HEK293 (cell line): Measurements from ENCODE around the gene MAML2.

Source experiments
- CTCF ChIA-PET: fragments of 350-600 bp; formaldehyde crosslinking; extraction: SDS; loops from one replicate; lab custom pipeline; 2021; ENCODE audit warnings: antibody characterized with exemption; lab: Yijun Ruan, JAX
- POLR2A ChIA-PET: fragments of 300-600 bp; formaldehyde crosslinking; extraction: SDS; loops from one replicate; lab custom pipeline; 2020; ENCODE audit warnings: antibody characterized with exemption, inconsistent platforms; lab: Yijun Ruan, JAX
- H3K27ac ChIP-seq: fragments of 200-500 bp; sonication (Bioruptor generic); 2 replicates; pipeline ENCODE4 v1.5.1; 2014; ENCODE audit warnings: low read depth, low read length, control low read depth, inconsistent platforms; ENCODE audit errors: extremely low read depth
- H3K36me3 ChIP-seq, 2 experiments: fragments of 200-500 bp in 1 of 2; sonication (Bioruptor generic) in 1 of 2; 1 replicate in 1 of 2; 2 replicates in 1 of 2; pipeline ENCODE4 v1.5.1; 2014 to 2017; ENCODE audit warnings: inconsistent platforms in 2 of 2, low read length in 2 of 2; ENCODE audit not compliant: control insufficient read depth in 2 of 2, insufficient read depth in 1 of 2
- H3K4me1 ChIP-seq: fragments of 200-500 bp; sonication (Bioruptor generic); 2 replicates; pipeline ENCODE4 v1.5.1; 2014; ENCODE audit warnings: mild to moderate bottlenecking, low read length, inconsistent platforms; ENCODE audit not compliant: control insufficient read depth, insufficient read depth
- H3K4me3 ChIP-seq: 2 replicates; pipeline ENCODE4 v1.5.1; 2011; ENCODE audit warnings: low read depth, mild to moderate bottlenecking, control low read depth, low read length, moderate library complexity
- H3K9me3 ChIP-seq: fragments of 200-500 bp; sonication (Bioruptor generic); 2 replicates; pipeline ENCODE4 v1.5.1; 2014; ENCODE audit warnings: low read depth, low read length, inconsistent platforms; ENCODE audit not compliant: control insufficient read depth, insufficient read depth
- BCL6B ChIP-seq: fragments of 450-650 bp; formaldehyde crosslinking; IDR thresholded peaks from 2 replicates; pipeline ENCODE4 v1.5.1; 2017; ENCODE audit warnings: missing biosample characterization, missing genetic modification characterization
- EGR2 ChIP-seq: fragments of 450-650 bp; formaldehyde crosslinking; IDR thresholded peaks from 2 replicates; pipeline ENCODE4 v1.5.1; 2016; ENCODE audit warnings: low read depth, missing biosample characterization, missing genetic modification characterization
- INSM2 ChIP-seq: fragments of 450-650 bp; formaldehyde crosslinking; IDR thresholded peaks from 2 replicates; pipeline ENCODE4 v1.5.1; 2016; ENCODE audit warnings: missing biosample characterization, missing genetic modification characterization
- KLF9 ChIP-seq: fragments of 450-650 bp; formaldehyde crosslinking; IDR thresholded peaks from 2 replicates; pipeline ENCODE4 v1.5.1; 2016; ENCODE audit warnings: missing biosample characterization, missing genetic modification characterization, low read depth
- PRDM2 ChIP-seq: fragments of 450-650 bp; formaldehyde crosslinking; IDR thresholded peaks from 2 replicates; pipeline ENCODE4 v1.5.1; 2016; ENCODE audit warnings: missing biosample characterization, missing genetic modification characterization, borderline replicate concordance
- TCF7L2 ChIP-seq: IDR thresholded peaks from 2 replicates; pipeline ENCODE4 v1.6.1; 2011; ENCODE audit warnings: low read depth, mild to moderate bottlenecking, inconsistent platforms, low read length, moderate library complexity, borderline replicate concordance
- ZBTB1 ChIP-seq: fragments of 450-650 bp; formaldehyde crosslinking; IDR thresholded peaks from 2 replicates; pipeline ENCODE4 v1.5.1; 2016; ENCODE audit warnings: missing biosample characterization, missing genetic modification characterization
- ZFP41 ChIP-seq: fragments of 450-650 bp; formaldehyde crosslinking; IDR thresholded peaks from 2 replicates; pipeline ENCODE4 v1.5.1; 2016; ENCODE audit warnings: missing biosample characterization, missing genetic modification characterization, borderline replicate concordance
- ZNF121 ChIP-seq: fragments of 450-650 bp; formaldehyde crosslinking; IDR thresholded peaks from 2 replicates; pipeline ENCODE4 v1.5.1; 2016; ENCODE audit warnings: missing biosample characterization, missing genetic modification characterization
- ZNF2 ChIP-seq: fragments of 450-650 bp; formaldehyde crosslinking; IDR thresholded peaks from 2 replicates; pipeline ENCODE4 v1.5.1; 2016; ENCODE audit warnings: missing biosample characterization, missing genetic modification characterization
- ZNF580 ChIP-seq: fragments of 450-650 bp; formaldehyde crosslinking; IDR thresholded peaks from 2 replicates; pipeline ENCODE4 v1.5.1; 2016; ENCODE audit warnings: missing biosample characterization, missing genetic modification characterization
- ZNF626 ChIP-seq: fragments of 450-650 bp; sonication (Bioruptor Pico); formaldehyde crosslinking; IDR thresholded peaks from 2 replicates; pipeline ENCODE4 v1.5.1; 2018; ENCODE audit warnings: missing biosample characterization, missing genetic modification characterization, inconsistent platforms
- ZNF701 ChIP-seq: fragments of 450-650 bp; formaldehyde crosslinking; IDR thresholded peaks from 2 replicates; pipeline ENCODE4 v1.5.1; 2016; ENCODE audit warnings: missing biosample characterization, missing genetic modification characterization
- ZNF747 ChIP-seq: fragments of 450-650 bp; formaldehyde crosslinking; IDR thresholded peaks from 2 replicates; pipeline ENCODE4 v1.5.1; 2016; ENCODE audit warnings: missing biosample characterization, missing genetic modification characterization
- ZNF776 ChIP-seq: fragments of 450-650 bp; formaldehyde crosslinking; IDR thresholded peaks from 2 replicates; pipeline ENCODE4 v1.5.0; 2017; ENCODE audit warnings: missing biosample characterization, missing genetic modification characterization, borderline replicate concordance
- ZSCAN30 ChIP-seq: fragments of 450-650 bp; IDR thresholded peaks from 2 replicates; pipeline ENCODE4 v1.5.1; 2018; ENCODE audit warnings: missing biosample characterization, mild to moderate bottlenecking, missing genetic modification characterization, moderate library complexity
- ZSCAN4 ChIP-seq: fragments of 450-650 bp; formaldehyde crosslinking; IDR thresholded peaks from 2 replicates; pipeline ENCODE4 v1.5.1; 2017; ENCODE audit warnings: missing biosample characterization, missing genetic modification characterization

The MAML2 gene

GRCh38 chr11:96204366-96204659 is 138.7 kb downstream of the MAML2 start:
- CTCF ChIA-PET, result interaction anchor here (1.5 kb wide), 1 partner anchor 139 kb away, joined by 3 read pairs; the partner anchor contains the start of gene MAML2
- peaks cover 3% of the 10 kb centered on the region; the same call in 1 of the 2 replicates for H3K4me1 ChIP-seq
- POLR2A ChIA-PET, result no interaction called here

GRCh38 chr11:96203567-96204365 is 139.2 kb downstream of the MAML2 start:
- H3K27ac ChIP-seq, result no peak overlapping the region
- H3K9me3 ChIP-seq, result no peaks in the 10 kb centered on the region
- CTCF ChIA-PET, result interaction anchor here (1.5 kb wide), 1 partner anchor 139 kb away, joined by 3 read pairs; the partner anchor contains the start of gene MAML2
- POLR2A ChIA-PET, result no interaction called here
- peaks cover 3% of the 10 kb centered on the region; the same call in 1 of the 2 replicates for H3K4me1 ChIP-seq
- no peaks in the 10 kb centered on the region for H3K36me3 ChIP-seq
- H3K4me3 ChIP-seq, result no peak overlapping the region
- TF ChIP-seq ZSCAN4 (tag by site-specific recombination), result no peak
- no peak for TF ChIP-seq ZBTB1 (tag by site-specific recombination)
- TF ChIP-seq INSM2 (tag by site-specific recombination), result no peak
- TF ChIP-seq ZNF776 (tag by site-specific recombination), result no peak
- no peak for TF ChIP-seq ZNF626 (tag by site-specific recombination)
- no peak for TF ChIP-seq BCL6B (tag by site-specific recombination)
- TF ChIP-seq EGR2 (tag by site-specific recombination), result no peak
- TF ChIP-seq KLF9 (tag by site-specific recombination), result no peak
- TF ChIP-seq ZNF580 (tag by site-specific recombination), result no peak
- TF ChIP-seq ZNF2 (tag by site-specific recombination), result no peak
- no peak for TF ChIP-seq PRDM2

More at GRCh38 chr11:96204366-96204659, 138.7 kb downstream of the MAML2 start:
- TF ChIP-seq ZNF701, result no peak
- TF ChIP-seq ZNF121 (tag by site-specific recombination), result no peak
- TF ChIP-seq ZSCAN30, result no peak
- TF ChIP-seq ZFP41 (tag by site-specific recombination), result no peak
- TF ChIP-seq TCF7L2, result 0 out of 2 replicates have a peak, but pooled peaks have one; percentile 18
- no peak for TF ChIP-seq ZNF747
- H3K9me3 ChIP-seq, result no peaks in the 10 kb centered on the region
- no peaks in the 10 kb centered on the region for H3K36me3 ChIP-seq
- no peak overlapping the region for H3K4me3 ChIP-seq
- no peak overlapping the region for H3K27ac ChIP-seq
